Myocyte (in vitro differentiated cells): Measurements from ENCODE around the gene GNRH2. TPM values are rescaled to one million over a fixed set of nuclear protein-coding genes. Genes with fewer than 3 reads are reported as not detected.
"Not testable (repeated sequence)": the region's sequence is repeated elsewhere in the genome, so short reads cannot be mapped to it uniquely, and the experiment has no call there.

ENCODE experiments used
- DNase-seq: peaks from one replicate; pipeline ENCODE4 v3.0.0-alpha.2; 2012; ENCODE audit warnings: low read depth
- total RNA-seq: library from RNA; depleted of rRNA; stranded (reverse); fragments of >200 nt; gene quantifications from 2 replicates; pipeline ENCODE4 v1.2.3, GENCODE V29; 2014

Gene GNRH2
- total RNA-seq, 1 donor from 2014 or later = not detected

GRCh38 chr20:3041854-3042409, 1.5 kb upstream of the GNRH2 start:
- DNase-seq = no peak

GRCh38 chr20:3042625-3043024, 797 bp upstream of the GNRH2 start:
- DNase-seq = no peak

- no peak for DNase-seq
Measured at GRCh38 chr20:3044336-3044965, 1.0 kb downstream of the GNRH2 start.

- DNase-seq = peak; percentile 80
Measured at GRCh38 chr20:3045042-3045815, 1.8 kb downstream of the GNRH2 start.

GRCh38 chr20:3045816-3046676, 2.6 kb downstream of the GNRH2 start, which contains the start of gene MRPS26:
TSS of gene MRPS26 (plus strand) at chr20:3046052. CDS start at chr20:3046069, 17 bp downstream.
- DNase-seq = peak; percentile 93

GRCh38 chr20:3046677-3047462, 3.4 kb downstream of the GNRH2 start:
- no peak for DNase-seq

GRCh38 chr20:3047486-3048419, 4.3 kb downstream of the GNRH2 start:
- no peak for DNase-seq

GRCh38 chr20:3051385-3052019, 8.1 kb downstream of the GNRH2 start:
- DNase-seq = no peak

- DNase-seq = no peak
Measured at GRCh38 chr20:3059489-3059888, 16.1 kb downstream of the GNRH2 start.

GRCh38 chr20:3064119-3064518, 20.7 kb downstream of the GNRH2 start:
- DNase-seq = not testable (repeated sequence)

- DNase-seq = no peak
Measured at GRCh38 chr20:3067139-3068014, 24.0 kb downstream of the GNRH2 start.

GRCh38 chr20:3068075-3068474, 24.7 kb downstream of the GNRH2 start:
- peak; percentile 44 for DNase-seq

GRCh38 chr20:3068986-3069900, 25.8 kb downstream of the GNRH2 start:
- DNase-seq = peak; percentile 53

- DNase-seq = no peak
Measured at GRCh38 chr20:3070725-3071124, 27.3 kb downstream of the GNRH2 start.

GRCh38 chr20:3071266-3071609, 27.8 kb downstream of the GNRH2 start:
- DNase-seq = no peak

GRCh38 chr20:3071610-3072529, 28.4 kb downstream of the GNRH2 start, which contains the start of gene OXT:
TSS of gene OXT (plus strand) at chr20:3071620. CDS start at chr20:3071656, 36 bp downstream.
- no peak for DNase-seq
